LoVo (cell line): ENCODE measurements around the gene PRR20G.
"Not testable (repeated sequence)": the region's sequence is repeated elsewhere in the genome, so short reads cannot be mapped to it uniquely, and the experiment has no call there.

Experiments used
- DNase-seq: peaks from one replicate; pipeline ENCODE4 v3.0.0-alpha.2; 2016; ENCODE audit warnings: low spot score

Gene PRR20G

GRCh38 chr3:127299276-127299675 is 11.4 kb upstream of the PRR20G start:
- no peak for DNase-seq

GRCh38 chr3:127296959-127297358 is 9.1 kb upstream of the PRR20G start:
- DNase-seq, result no peak

- no peak for DNase-seq
Observed at GRCh38 chr3:127296166-127296565, 8.3 kb upstream of the PRR20G start.

GRCh38 chr3:127293650-127294049 is 5.8 kb upstream of the PRR20G start:
- DNase-seq, result not testable (repeated sequence)

GRCh38 chr3:127291611-127292010 is 3.8 kb upstream of the PRR20G start:
- no peak for DNase-seq

GRCh38 chr3:127291114-127291513 is 3.3 kb upstream of the PRR20G start:
- no peak for DNase-seq

GRCh38 chr3:127289706-127290575 is 2.1 kb upstream of the PRR20G start:
- DNase-seq, result no peak

GRCh38 chr3:127288921-127289705 is 1.3 kb upstream of the PRR20G start:
- DNase-seq, result no peak

GRCh38 chr3:127288343-127288742 is 497 bp upstream of the PRR20G start:
- DNase-seq, result no peak

- DNase-seq, result peak; percentile 29
Observed at GRCh38 chr3:127286571-127287140, 1.2 kb downstream of the PRR20G start.

GRCh38 chr3:127284258-127284657 is 3.6 kb downstream of the PRR20G start:
- DNase-seq, result no peak

GRCh38 chr3:127277561-127277960 is 10.3 kb downstream of the PRR20G start:
- DNase-seq, result no peak

- DNase-seq, result no peak
Observed at GRCh38 chr3:127276995-127277394, 10.9 kb downstream of the PRR20G start.

GRCh38 chr3:127276396-127276795 is 11.4 kb downstream of the PRR20G start:
- DNase-seq, result no peak

- DNase-seq, result peak; percentile 33
Observed at GRCh38 chr3:127275287-127275781, 12.5 kb downstream of the PRR20G start.

- DNase-seq, result no peak
Observed at GRCh38 chr3:127274200-127274760, 13.6 kb downstream of the PRR20G start.

GRCh38 chr3:127273206-127273605 is 14.6 kb downstream of the PRR20G start:
- no peak for DNase-seq

- no peak for DNase-seq
Observed at GRCh38 chr3:127266186-127266585, 21.7 kb downstream of the PRR20G start.

- no peak for DNase-seq
Observed at GRCh38 chr3:127265581-127265981, 22.3 kb downstream of the PRR20G start.

GRCh38 chr3:127264794-127265514 is 22.9 kb downstream of the PRR20G start:
- no peak for DNase-seq

- no peak for DNase-seq
Observed at GRCh38 chr3:127264292-127264691, 23.6 kb downstream of the PRR20G start.
